A549 (cell line): ENCODE data around the gene NRGN. TPM values are rescaled to one million over a fixed set of nuclear protein-coding genes. Genes with fewer than 3 reads are reported as not detected.

Experiments used
- ATAC-seq, 2 experiments: fragments of 200-7000 bp in 1 of 2; fragments of >200 bp in 1 of 2; cut with Nextera tagmentation in 1 of 2; cut with Tn5 transposase in 1 of 2; 3 replicates each; pipeline versions ENCODE4 v1.8.0 to v1.9.1; 2018 to 2020; ENCODE audit warnings: mild to moderate bottlenecking in 1 of 2, moderate library complexity in 1 of 2
- CTCF ChIA-PET: fragments of 300-600 bp; sonication (Branson Sonifier 250); formaldehyde crosslinking; extraction: SDS; loops from one replicate; lab custom pipeline; 2021; ENCODE audit warnings: antibody characterized with exemption, inconsistent platforms; lab: Yijun Ruan, JAX
- POLR2A ChIA-PET: fragments of 350-600 bp; formaldehyde crosslinking; extraction: SDS; loops from one replicate; lab custom pipeline; 2021; ENCODE audit warnings: antibody characterized with exemption, inconsistent platforms; lab: Yijun Ruan, JAX
- DNase-seq, 2 experiments: peaks; one replicate each; pipeline versions ENCODE4 v3.0.0 to v3.0.0-alpha.2; 2011 to 2016; ENCODE audit warnings: low read depth in 1 of 2, low spot score in 1 of 2
- FAIRE-seq: peaks from 2 replicates; lab custom pipeline; 2011; peaks lifted over from hg19 to GRCh38; lab: Jason Lieb, UNC
- H3K27ac ChIP-seq, 2 experiments: fragments of >200 bp; sonication (Bioruptor Twin); formaldehyde crosslinking; 3 replicates each; pipeline ENCODE4 v1.5.1; 2016 to 2017
- H3K4me1 ChIP-seq: fragments of >200 bp; sonication (Bioruptor Twin); formaldehyde crosslinking; 3 replicates; pipeline ENCODE4 v1.6.1; 2016
- H3K4me2 ChIP-seq: fragments of >200 bp; sonication (Bioruptor Twin); formaldehyde crosslinking; 3 replicates; pipeline ENCODE4 v1.6.1; 2016
- H3K4me3 ChIP-seq: fragments of >200 bp; sonication (Bioruptor Twin); formaldehyde crosslinking; 3 replicates; pipeline ENCODE4 v1.5.1; 2016
- H3K9me3 ChIP-seq: fragments of >200 bp; sonication (Bioruptor Twin); formaldehyde crosslinking; 3 replicates; pipeline ENCODE4 v1.6.1; 2016
- CBX2 ChIP-seq: fragments of 200-600 bp; sonication (generic); IDR thresholded peaks from 2 replicates; pipeline ENCODE4 v1.6.1; 2016; ENCODE audit warnings: low read depth, mild to moderate bottlenecking, borderline replicate concordance
- CEBPB ChIP-seq, 2 experiments: fragments of >200 bp in 1 of 2; sonication (Bioruptor Twin) in 1 of 2; formaldehyde crosslinking in 1 of 2; IDR thresholded peaks; 2 replicates each; pipeline ENCODE4 v1.6.1; 2012 to 2016
- CHD2 ChIP-seq: fragments of 150-350 bp; IDR thresholded peaks from 2 replicates; pipeline ENCODE4 v1.6.1; 2014; ENCODE audit warnings: low read length; ENCODE audit not compliant: partially characterized antibody
- CHD4 ChIP-seq: fragments of 200-600 bp; sonication (generic); IDR thresholded peaks from 2 replicates; pipeline ENCODE4 v1.6.1; 2016; ENCODE audit warnings: antibody characterized with exemption, mild to moderate bottlenecking, borderline replicate concordance
- EHF ChIP-seq: fragments of 250-450 bp; sonication (Bioruptor Pico); IDR thresholded peaks from 2 replicates; pipeline ENCODE4 v1.5.0; 2020; ENCODE audit warnings: mild to moderate bottlenecking
- EP300 ChIP-seq, 2 experiments: fragments of >200 bp; sonication (Bioruptor Twin); formaldehyde crosslinking; IDR thresholded peaks; 2 replicates in 1 of 2; 3 replicates in 1 of 2; pipeline ENCODE4 v1.6.1; 2016 to 2017
- ESRRA ChIP-seq: fragments of 150-350 bp; IDR thresholded peaks from 2 replicates; pipeline ENCODE4 v1.6.1; 2014; ENCODE audit warnings: mild to moderate bottlenecking, low read length, borderline replicate concordance
- FOSB ChIP-seq: fragments of 250-450 bp; sonication (Bioruptor Pico); IDR thresholded peaks from 2 replicates; pipeline ENCODE4 v1.5.0; 2020; ENCODE audit warnings: mild to moderate bottlenecking, moderate library complexity
- FOXS1 ChIP-seq: fragments of 250-450 bp; sonication (Bioruptor Pico); IDR thresholded peaks from 2 replicates; pipeline ENCODE4 v1.5.0; 2020; ENCODE audit warnings: mild to moderate bottlenecking, moderate library complexity
- HOXB13 ChIP-seq: fragments of 250-450 bp; sonication (Bioruptor Pico); IDR thresholded peaks from 2 replicates; pipeline ENCODE4 v1.5.0; 2020; ENCODE audit warnings: low read depth, mild to moderate bottlenecking, moderate library complexity
- JUN ChIP-seq, 2 experiments: fragments of >200 bp; sonication (Bioruptor Twin); formaldehyde crosslinking; IDR thresholded peaks; 2 replicates in 1 of 2; 3 replicates in 1 of 2; pipeline ENCODE4 v1.6.1; 2016 to 2017
- NFE2L2 ChIP-seq: fragments of 150-350 bp; conservative IDR thresholded peaks from 2 replicates; pipeline ENCODE4 v1.6.1; 2014; ENCODE audit warnings: low read length
- NPAS2 ChIP-seq: fragments of 250-450 bp; sonication (Bioruptor Pico); IDR thresholded peaks from 2 replicates; pipeline ENCODE4 v1.8.0; 2022; ENCODE audit warnings: mild to moderate bottlenecking, moderate library complexity, borderline replicate concordance
- NR3C1 ChIP-seq: fragments of >200 bp; sonication (Bioruptor Twin); formaldehyde crosslinking; IDR thresholded peaks from 3 replicates; pipeline ENCODE4 v1.6.1; 2017
- PHF8 ChIP-seq: fragments of 200-600 bp; sonication (generic); IDR thresholded peaks from 2 replicates; pipeline ENCODE4 v1.6.1; 2016; ENCODE audit warnings: low read depth, mild to moderate bottlenecking, antibody characterized with exemption, moderate library complexity, borderline replicate concordance
- POLR2A ChIP-seq: IDR thresholded peaks from 2 replicates; pipeline ENCODE4 v1.6.1; 2012; ENCODE audit warnings: mild to moderate bottlenecking, low read length
- TFCP2L1 ChIP-seq: fragments of 250-450 bp; sonication (Bioruptor Pico); IDR thresholded peaks from 2 replicates; pipeline ENCODE4 v1.5.0; 2021; ENCODE audit warnings: mild to moderate bottlenecking
- TP53 ChIP-seq: fragments of 250-450 bp; sonication (Bioruptor Pico); IDR thresholded peaks from 2 replicates; pipeline ENCODE4 v1.5.0; 2021; ENCODE audit warnings: mild to moderate bottlenecking, moderate library complexity
- ZFP36 ChIP-seq: fragments of 450-650 bp; IDR thresholded peaks from 2 replicates; pipeline ENCODE4 v1.6.1; 2014; ENCODE audit warnings: borderline replicate concordance; ENCODE audit not compliant: partially characterized antibody
- ZSCAN20 ChIP-seq: fragments of 250-450 bp; sonication (Bioruptor Pico); IDR thresholded peaks from 2 replicates; pipeline ENCODE4 v1.8.0; 2022; ENCODE audit warnings: mild to moderate bottlenecking, moderate library complexity
- WGBS: methylation state at CpG from one replicate; pipeline ENCODE4 v1.1.6; 2017; ENCODE audit errors: missing lambda C conversion rate; 5-methylcytosine and 5-hydroxymethylcytosine counted together
- polyA plus RNA-seq, 4 experiments: library from polyadenylated mRNA; depleted of rRNA in 3 of 4; stranded (reverse); fragments of >200 nt; fragmentation: RNase III in 1 of 4; extraction: RNeasy Plus Mini Kit Qiagen cat#74134 plus additional on column Dnase treatment in 1 of 4; gene quantifications; 2 replicates in 3 of 4; 3 replicates in 1 of 4; pipeline ENCODE4 v1.2.3, GENCODE V29; 2011 to 2017
- TF ChIP-seq, protein P1 (sequence below): fragments of 150-350 bp; IDR thresholded peaks from 2 replicates; pipeline ENCODE4 v1.6.1; 2014; ENCODE audit warnings: low read depth, mild to moderate bottlenecking, low read length
- TF ChIP-seq, protein P2 (sequence below): IDR thresholded peaks from 2 replicates; pipeline ENCODE4 v1.6.1; 2012; ENCODE audit warnings: low read depth, borderline replicate concordance
- TF ChIP-seq, protein P3 (sequence below): IDR thresholded peaks from 2 replicates; pipeline ENCODE4 v1.6.1; 2012
- TF ChIP-seq, protein P4 (sequence below): fragments of 450-650 bp; IDR thresholded peaks from 2 replicates; pipeline ENCODE4 v1.6.1; 2014; ENCODE audit warnings: antibody characterized with exemption

NRGN gene
- polyA plus RNA-seq, 2 of the 4 experiments (the other 2 are of a cell fraction), result 1.2 to 3.5 TPM

DNA sequence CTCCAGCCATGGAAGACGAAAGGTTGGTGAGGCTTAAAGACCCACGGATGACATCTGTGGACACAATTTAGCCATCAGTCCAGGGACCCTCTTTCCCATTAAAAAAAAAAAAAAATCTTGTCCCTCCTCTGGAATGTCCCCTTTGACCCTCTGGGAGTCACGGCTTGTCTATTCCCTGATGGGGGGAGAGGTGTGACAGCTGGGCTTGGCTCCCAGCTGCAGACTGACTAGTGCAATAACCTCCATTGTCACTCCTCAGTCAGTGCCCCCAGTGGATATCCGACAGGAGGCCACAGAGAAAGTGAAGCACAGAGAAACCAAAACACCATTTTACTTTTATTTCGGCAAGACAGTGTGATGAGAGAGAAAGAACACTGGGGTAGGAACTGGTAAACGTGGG is 15.0 kb downstream of the NRGN start:
- CTCF ChIA-PET, result interaction anchor here (0.8 to 4.7 kb wide), 4 partner anchors 8 to 86 kb away, joined by 3 to 38 read pairs (median 16); no protein-coding TSS in a partner anchor

DNA sequence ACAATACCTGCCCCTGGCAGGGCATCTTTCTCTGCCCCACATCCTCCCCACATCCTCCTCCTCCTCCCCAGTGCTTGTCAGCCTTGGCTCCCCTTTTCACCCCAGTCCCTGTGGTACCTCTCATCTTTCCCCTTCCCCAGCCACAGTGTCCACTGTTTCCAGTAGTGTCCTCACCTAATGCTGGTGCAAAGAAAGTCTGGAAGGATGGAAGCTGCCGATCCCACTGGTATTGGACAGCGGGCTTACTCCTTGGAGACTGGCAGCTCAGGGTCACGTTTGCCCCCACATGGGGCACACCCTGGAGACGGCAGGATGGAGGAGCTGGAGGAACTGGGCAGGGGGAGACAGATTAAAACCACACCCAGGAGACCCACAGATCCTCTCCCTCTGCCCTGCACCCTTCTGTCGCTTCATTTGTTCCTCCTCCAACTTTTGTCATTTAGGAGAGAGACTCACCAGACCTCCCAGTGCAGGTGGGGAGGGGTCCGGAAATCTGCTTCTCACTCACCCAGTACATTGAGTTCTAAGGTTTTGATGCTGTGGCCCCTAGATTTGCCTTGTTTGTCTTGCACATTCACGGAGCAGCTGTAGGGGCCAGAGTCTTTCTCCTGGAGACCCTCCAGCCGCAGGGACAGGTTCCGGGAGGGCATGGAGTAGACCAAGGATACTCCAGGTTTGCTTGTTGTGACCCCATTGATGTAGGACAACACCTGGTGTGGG is 16.5 kb downstream of the NRGN start:
- Histone ChIP-seq H3K4me2 (no peak overlapping the region), H3K4me3 (no peak overlapping the region), H3K27ac (no peak overlapping the region), H3K4me1 (peaks cover 12% of the 10 kb centered on the region), H3K9me3 (no peaks in the 10 kb centered on the region)
- CTCF ChIA-PET, result interaction anchor here (1.3 to 4.7 kb wide), 5 partner anchors 9 to 112 kb away, joined by 3 to 38 read pairs (median 13); no protein-coding TSS in a partner anchor
- 77% methylated on average over 5 of the region's 9 CpGs for WGBS
- no peak for FAIRE-seq
- DNase-seq, result no peak
- POLR2A ChIA-PET, result no interaction called here
- TF ChIP-seq EHF (CRISPR knock-in tag) (no peak), CHD2 (no peak), CHD4 (no peak), ZSCAN20 (CRISPR knock-in tag) (no peak), FOSB (CRISPR knock-in tag) (no peak), NR3C1 (no peak), TP53 (CRISPR knock-in tag) (no peak), ZFP36 (no peak), EP300 (IDR thresholded peaks at IDR 0.05) (no peak), JUN (IDR thresholded peaks at IDR 0.05) (no peak), FOXS1 (CRISPR knock-in tag) (no peak), ESRRA (no peak), PHF8 (no peak), CBX2 (no peak), POLR2A (no peak), TFCP2L1 (no peak)
- TF ChIP-seq, protein P1, sequence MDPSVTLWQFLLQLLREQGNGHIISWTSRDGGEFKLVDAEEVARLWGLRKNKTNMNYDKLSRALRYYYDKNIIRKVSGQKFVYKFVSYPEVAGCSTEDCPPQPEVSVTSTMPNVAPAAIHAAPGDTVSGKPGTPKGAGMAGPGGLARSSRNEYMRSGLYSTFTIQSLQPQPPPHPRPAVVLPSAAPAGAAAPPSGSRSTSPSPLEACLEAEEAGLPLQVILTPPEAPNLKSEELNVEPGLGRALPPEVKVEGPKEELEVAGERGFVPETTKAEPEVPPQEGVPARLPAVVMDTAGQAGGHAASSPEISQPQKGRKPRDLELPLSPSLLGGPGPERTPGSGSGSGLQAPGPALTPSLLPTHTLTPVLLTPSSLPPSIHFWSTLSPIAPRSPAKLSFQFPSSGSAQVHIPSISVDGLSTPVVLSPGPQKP, result no peak
- TF ChIP-seq, protein P2, sequence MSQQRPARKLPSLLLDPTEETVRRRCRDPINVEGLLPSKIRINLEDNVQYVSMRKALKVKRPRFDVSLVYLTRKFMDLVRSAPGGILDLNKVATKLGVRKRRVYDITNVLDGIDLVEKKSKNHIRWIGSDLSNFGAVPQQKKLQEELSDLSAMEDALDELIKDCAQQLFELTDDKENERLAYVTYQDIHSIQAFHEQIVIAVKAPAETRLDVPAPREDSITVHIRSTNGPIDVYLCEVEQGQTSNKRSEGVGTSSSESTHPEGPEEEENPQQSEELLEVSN, result no peak
- TF ChIP-seq, protein P3, sequence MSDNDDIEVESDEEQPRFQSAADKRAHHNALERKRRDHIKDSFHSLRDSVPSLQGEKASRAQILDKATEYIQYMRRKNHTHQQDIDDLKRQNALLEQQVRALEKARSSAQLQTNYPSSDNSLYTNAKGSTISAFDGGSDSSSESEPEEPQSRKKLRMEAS, result no peak
- no peak for ATAC-seq

More for the DNA sequence above, 15.0 kb downstream of the NRGN start:
- POLR2A ChIA-PET, result no interaction called here
- FAIRE-seq, result no peak
- Histone ChIP-seq H3K4me1 (peaks cover 12% of the 10 kb centered on the region), H3K9me3 (no peaks in the 10 kb centered on the region)
- 83% methylated on average over 5 of the region's 6 CpGs for WGBS
- no peak for ATAC-seq
- TF ChIP-seq, protein P4, sequence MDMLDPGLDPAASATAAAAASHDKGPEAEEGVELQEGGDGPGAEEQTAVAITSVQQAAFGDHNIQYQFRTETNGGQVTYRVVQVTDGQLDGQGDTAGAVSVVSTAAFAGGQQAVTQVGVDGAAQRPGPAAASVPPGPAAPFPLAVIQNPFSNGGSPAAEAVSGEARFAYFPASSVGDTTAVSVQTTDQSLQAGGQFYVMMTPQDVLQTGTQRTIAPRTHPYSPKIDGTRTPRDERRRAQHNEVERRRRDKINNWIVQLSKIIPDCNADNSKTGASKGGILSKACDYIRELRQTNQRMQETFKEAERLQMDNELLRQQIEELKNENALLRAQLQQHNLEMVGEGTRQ, result no peak
- TF ChIP-seq NFE2L2, result no peak
- no peak for TF ChIP-seq NPAS2 (CRISPR knock-in tag)
- TF ChIP-seq HOXB13 (CRISPR knock-in tag), result no peak
- TF ChIP-seq CHD2, result no peak
- TF ChIP-seq CEBPB (IDR thresholded peaks at IDR 0.05), result no peak
- TF ChIP-seq, all 56 proteins: peak for 0
- no peak overlapping the region for H3K4me3 ChIP-seq
- H3K4me2 ChIP-seq, result no peak overlapping the region
- no peak overlapping the region for H3K27ac ChIP-seq
- DNase-seq, result no peak
